SK-N-SH (cell line): Measurements from ENCODE around the gene HIBADH. TPM values are rescaled to one million over a fixed set of nuclear protein-coding genes. Genes with fewer than 3 reads are reported as not detected.

ENCODE experiments used
- CTCF ChIA-PET: fragments of 300-600, 350-600 bp; formaldehyde crosslinking; extraction: SDS; loops from one replicate; lab custom pipeline; 2021; lab: Yijun Ruan, JAX
- POLR2A ChIA-PET: fragments of 350-600 bp; sonication (Branson Sonifier 250); formaldehyde crosslinking; extraction: SDS; loops from one replicate; lab custom pipeline; 2020; ENCODE audit warnings: antibody characterized with exemption, inconsistent platforms; lab: Yijun Ruan, JAX
- DNase-seq: peaks from one replicate; pipeline ENCODE4 v3.0.0; 2012
- H2AFZ ChIP-seq: fragments of 200-600 bp; sonication (generic); 2 replicates; pipeline ENCODE4 v1.8.1; 2016; ENCODE audit warnings: antibody characterized with exemption, mild to moderate bottlenecking, low read depth
- H3F3A ChIP-seq: fragments of 200-600 bp; sonication (generic); replicated peaks from 2 replicates; pipeline ENCODE3; 2016; ENCODE audit warnings: antibody characterized with exemption, mild to moderate bottlenecking; ENCODE audit not compliant: insufficient read depth
- H3K27ac ChIP-seq, 2 experiments: fragments of 200-500 bp in 1 of 2; fragments of 200-600 bp in 1 of 2; sonication (Bioruptor generic) in 1 of 2; sonication (generic), shearing (Covaris generic) in 1 of 2; 2 replicates each; pipeline versions ENCODE4 v1.5.1 to v1.6.1; 2014 to 2016; ENCODE audit warnings: low read depth in 2 of 2, inconsistent platforms in 1 of 2, low read length in 1 of 2, mild to moderate bottlenecking in 1 of 2, mixed read lengths in 1 of 2
- H3K27me3 ChIP-seq: fragments of 200-600 bp; sonication (generic), shearing (Covaris generic); 2 replicates; pipeline ENCODE4 v1.6.1; 2016; ENCODE audit warnings: mixed run types; ENCODE audit not compliant: insufficient read depth
- H3K36me3 ChIP-seq, 2 experiments: fragments of 200-500 bp in 1 of 2; fragments of 200-600 bp in 1 of 2; sonication (Bioruptor generic) in 1 of 2; sonication (generic) in 1 of 2; replicated peaks in 1 of 2; 2 replicates each; pipeline versions ENCODE3 to v1.5.1; 2014 to 2016; ENCODE audit warnings: low read length in 1 of 2, mild to moderate bottlenecking in 1 of 2; ENCODE audit not compliant: insufficient read depth in 2 of 2, control insufficient read depth in 1 of 2
- H3K4me1 ChIP-seq, 2 experiments: fragments of 200-500 bp in 1 of 2; fragments of 200-600 bp in 1 of 2; sonication (Bioruptor generic) in 1 of 2; sonication (generic), shearing (Covaris generic) in 1 of 2; 2 replicates each; pipeline versions ENCODE4 v1.5.1 to v1.6.1; 2014 to 2016; ENCODE audit warnings: low read depth in 1 of 2, low read length in 1 of 2, mixed run types in 1 of 2; ENCODE audit not compliant: insufficient read depth in 2 of 2, control insufficient read depth in 1 of 2
- H3K4me2 ChIP-seq: fragments of 200-600 bp; sonication (generic), shearing (Covaris generic); 2 replicates; pipeline ENCODE4 v1.6.1; 2017; ENCODE audit warnings: mixed run types
- H3K4me3 ChIP-seq, 2 experiments: fragments of 200-500 bp in 1 of 2; fragments of 200-600 bp in 1 of 2; sonication (Bioruptor generic) in 1 of 2; sonication (generic), shearing (Covaris generic) in 1 of 2; 2 replicates each; pipeline versions ENCODE4 v1.5.1 to v1.8.1; 2014 to 2016; ENCODE audit warnings: low read depth in 2 of 2, inconsistent platforms in 1 of 2, low read length in 1 of 2, mild to moderate bottlenecking in 1 of 2, mixed read lengths in 1 of 2, moderate library complexity in 1 of 2
- H3K79me2 ChIP-seq: fragments of 200-600 bp; sonication (generic); 2 replicates; pipeline ENCODE4 v1.8.1; 2017; ENCODE audit warnings: mild to moderate bottlenecking; ENCODE audit not compliant: insufficient read depth
- H3K9ac ChIP-seq: fragments of 200-600 bp; sonication (generic); 2 replicates; pipeline ENCODE4 v1.6.1; 2017; ENCODE audit warnings: mixed run types
- H3K9me2 ChIP-seq: fragments of 200-600 bp; sonication (generic); 2 replicates; pipeline ENCODE4 v1.6.1; 2017; ENCODE audit warnings: mixed run types
- H3K9me3 ChIP-seq: fragments of 200-600 bp; sonication (generic); 2 replicates; pipeline ENCODE4 v1.6.1; 2017; ENCODE audit warnings: mixed run types, mild to moderate bottlenecking, moderate library complexity
- H4K20me1 ChIP-seq: fragments of 200-600 bp; sonication (generic); 2 replicates; pipeline ENCODE4 v1.6.1; 2017; ENCODE audit warnings: mild to moderate bottlenecking, mixed run types; ENCODE audit not compliant: insufficient read depth
- CHD2 ChIP-seq: fragments of 150-350 bp; IDR thresholded peaks from 2 replicates; pipeline ENCODE4 v1.6.1; 2018; ENCODE audit warnings: low read length; ENCODE audit not compliant: partially characterized antibody
- ELF1 ChIP-seq: IDR thresholded peaks from 2 replicates; pipeline ENCODE4 v1.4.0; 2012
- EP300 ChIP-seq, 2 experiments: IDR thresholded peaks; 2 replicates each; pipeline versions ENCODE4 v1.4.0 to v1.6.1; 2012; ENCODE audit warnings: borderline replicate concordance in 1 of 2, low read depth in 1 of 2, low read length in 1 of 2
- FOSL2 ChIP-seq: IDR thresholded peaks from 2 replicates; pipeline ENCODE4 v1.4.0; 2012; ENCODE audit warnings: low read depth, mild to moderate bottlenecking, moderate library complexity, borderline replicate concordance
- GATA2 ChIP-seq: sonication (generic); formaldehyde crosslinking; IDR thresholded peaks from 2 replicates; pipeline ENCODE4 v1.5.0; 2020; ENCODE audit warnings: mild to moderate bottlenecking, missing genetic modification reagents
- MXI1 ChIP-seq: IDR thresholded peaks from 2 replicates; pipeline ENCODE4 v1.6.1; 2012; ENCODE audit warnings: mild to moderate bottlenecking, low read depth, low read length, improper control_type of control experiment
- NRF1 ChIP-seq: IDR thresholded peaks from 2 replicates; pipeline ENCODE4 v1.6.1; 2012; ENCODE audit warnings: low read depth, mild to moderate bottlenecking, low read length
- PBX3 ChIP-seq: IDR thresholded peaks from 2 replicates; pipeline ENCODE4; 2012
- RAD21 ChIP-seq: IDR thresholded peaks from 2 replicates; pipeline ENCODE4 v1.6.1; 2012; ENCODE audit warnings: mild to moderate bottlenecking, low read length
- RCOR1 ChIP-seq: fragments of 150-350 bp; IDR thresholded peaks from 2 replicates; pipeline ENCODE4 v1.6.1; 2017; ENCODE audit warnings: antibody characterized with exemption, low read length
- RFX5 ChIP-seq: IDR thresholded peaks from 2 replicates; pipeline ENCODE4 v1.6.1; 2012; ENCODE audit warnings: mild to moderate bottlenecking, improper control_type of control experiment, low read length
- RXRA ChIP-seq: IDR thresholded peaks from 2 replicates; pipeline ENCODE4 v1.4.0; 2012; ENCODE audit warnings: low read depth, mild to moderate bottlenecking, borderline replicate concordance
- SIN3A ChIP-seq: IDR thresholded peaks from 2 replicates; pipeline ENCODE4 v1.6.1; 2012; ENCODE audit warnings: low read depth, mild to moderate bottlenecking, low read length, moderate library complexity, borderline replicate concordance
- TAF1 ChIP-seq: IDR thresholded peaks from 2 replicates; pipeline ENCODE4 v1.6.1; 2012; ENCODE audit warnings: low read depth, mild to moderate bottlenecking, low read length, moderate library complexity, borderline replicate concordance
- TCF12 ChIP-seq: IDR thresholded peaks from 2 replicates; pipeline ENCODE4 v1.4.0; 2012
- TEAD4 ChIP-seq: IDR thresholded peaks from 2 replicates; pipeline ENCODE4 v1.4.0; 2012; ENCODE audit warnings: mild to moderate bottlenecking, borderline replicate concordance; ENCODE audit not compliant: insufficient read depth
- USF2 ChIP-seq: fragments of 150-350 bp; IDR thresholded peaks from 2 replicates; pipeline ENCODE4 v1.6.1; 2017; ENCODE audit warnings: antibody characterized with exemption, low read length, low read depth, borderline replicate concordance
- YY1 ChIP-seq: IDR thresholded peaks from 2 replicates; pipeline ENCODE4 v1.4.0; 2012; ENCODE audit warnings: low read depth, mild to moderate bottlenecking
- WGBS: methylation state at CpG from one replicate; pipeline ENCODE4 v1.1.6; 2017; ENCODE audit warnings: low lambda C conversion rate; 5-methylcytosine and 5-hydroxymethylcytosine counted together
- polyA plus RNA-seq, 3 experiments: library from polyadenylated mRNA; depleted of rRNA; stranded (reverse); fragments of >200 nt; gene quantifications; 2 replicates each; pipeline ENCODE4 v1.2.3, GENCODE V29; 2012
- TF ChIP-seq, protein P1 (sequence below): IDR thresholded peaks from 2 replicates; pipeline ENCODE4 v1.4.0; 2012; ENCODE audit warnings: low read depth, borderline replicate concordance
- TF ChIP-seq, protein P2 (sequence below): fragments of 150-350 bp; IDR thresholded peaks from 2 replicates; pipeline ENCODE4 v1.6.1; 2016; ENCODE audit warnings: mild to moderate bottlenecking, low read depth, low read length

Gene HIBADH
- polyA plus RNA-seq, 1 of the 3 experiments (the other 2 are of a cell fraction), result 71.8 TPM

DNA sequence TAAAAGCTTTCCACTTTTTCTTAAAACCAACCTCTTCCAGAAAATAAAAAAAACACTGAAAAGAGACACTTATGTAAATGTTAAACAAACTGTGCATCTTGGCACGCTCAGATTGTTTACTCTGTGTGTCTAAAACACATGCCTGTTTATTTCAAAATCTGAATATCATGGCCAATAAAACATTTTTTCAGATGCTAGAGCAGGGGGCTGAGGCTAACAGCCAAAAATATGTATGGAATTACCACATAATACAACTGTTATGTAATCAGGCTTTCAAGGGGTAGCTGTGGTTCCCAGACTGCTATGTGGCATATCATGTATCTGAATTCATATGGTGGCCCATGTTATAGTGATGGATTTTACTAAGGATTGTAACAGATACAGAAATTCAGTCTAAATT lies 130.4 kb downstream of the HIBADH start:
- 82% methylated on average over 1 of the region's 1 CpG for WGBS
- H3K4me3 ChIP-seq, result no peak overlapping the region
- ChIA-PET CTCF (no interaction called here), POLR2A (no interaction called here)
- no peaks in the 10 kb centered on the region for H3K27me3 ChIP-seq
- no peak overlapping the region for H3K27ac ChIP-seq
- peaks cover 0 to 8% of the 10 kb centered on the region in 2 experiments; a peak in 1 of 4 replicates for H3K4me1 ChIP-seq
- H3F3A ChIP-seq, result no peaks in the 10 kb centered on the region
- no peaks in the 10 kb centered on the region for H4K20me1 ChIP-seq
- H2AFZ ChIP-seq, result no peak overlapping the region
- no peak overlapping the region for H3K9ac ChIP-seq
- no peak for DNase-seq
- H3K9me3 ChIP-seq, result no peaks in the 10 kb centered on the region
- no peak for TF ChIP-seq GATA2 (CRISPR knock-in tag)
- no peak for TF ChIP-seq USF2
- no peak for TF ChIP-seq RAD21
- TF ChIP-seq RFX5, result no peak
- TF ChIP-seq FOSL2, result no peak
- no peak for TF ChIP-seq CHD2
- no peak for TF ChIP-seq TCF12
- no peak for TF ChIP-seq MXI1
- no peak for TF ChIP-seq NRF1
- TF ChIP-seq, protein P1, sequence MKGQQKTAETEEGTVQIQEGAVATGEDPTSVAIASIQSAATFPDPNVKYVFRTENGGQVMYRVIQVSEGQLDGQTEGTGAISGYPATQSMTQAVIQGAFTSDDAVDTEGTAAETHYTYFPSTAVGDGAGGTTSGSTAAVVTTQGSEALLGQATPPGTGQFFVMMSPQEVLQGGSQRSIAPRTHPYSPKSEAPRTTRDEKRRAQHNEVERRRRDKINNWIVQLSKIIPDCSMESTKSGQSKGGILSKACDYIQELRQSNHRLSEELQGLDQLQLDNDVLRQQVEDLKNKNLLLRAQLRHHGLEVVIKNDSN, result no peak
- TF ChIP-seq RCOR1, result no peak
- no peak for TF ChIP-seq TAF1
- no peak for TF ChIP-seq EP300 (IDR thresholded peaks at IDR 0.05; ENCODE audit: borderline replicate concordance in 1 of 2, low read depth in 1 of 2, low read length in 1 of 2)
- no peaks in the 10 kb centered on the region; the same call in 1 of the 2 replicates for H3K79me2 ChIP-seq
- no peaks in the 10 kb centered on the region for H3K9me2 ChIP-seq
- H3K36me3 ChIP-seq, result peaks cover 33 to 43% of the 10 kb centered on the region in 2 experiments
- no peak overlapping the region for H3K4me2 ChIP-seq

DNA sequence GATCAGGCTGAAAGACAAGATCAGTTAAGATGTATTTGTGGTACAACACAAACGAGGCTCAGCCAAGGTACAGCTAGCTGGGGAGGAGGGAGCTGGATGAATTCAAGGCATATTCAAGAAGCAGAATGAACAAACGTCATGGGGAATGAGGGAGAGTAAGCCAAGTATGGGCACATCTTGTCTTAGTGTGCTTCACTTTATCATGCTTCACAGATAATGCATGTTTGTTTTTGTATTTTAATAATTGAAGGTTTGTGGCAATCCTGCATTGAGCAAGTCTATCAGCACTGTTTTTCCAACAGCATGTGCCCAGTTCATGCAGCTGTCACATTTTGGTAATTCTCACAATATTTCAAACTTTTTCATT lies 135.4 kb downstream of the HIBADH start:
- no peak for DNase-seq
- no peak overlapping the region for H3K9ac ChIP-seq
- no peak overlapping the region for H3K4me3 ChIP-seq
- no peaks in the 10 kb centered on the region for H4K20me1 ChIP-seq
- TF ChIP-seq PBX3 (no peak), TEAD4 (no peak), USF2 (no peak), TAF1 (no peak), YY1 (no peak), RAD21 (no peak), EP300 (IDR thresholded peaks at IDR 0.05; ENCODE audit: borderline replicate concordance in 1 of 2, low read depth in 1 of 2, low read length in 1 of 2) (no peak), SIN3A (no peak), ELF1 (no peak), RXRA (no peak), FOSL2 (no peak)
- TF ChIP-seq, protein P2, sequence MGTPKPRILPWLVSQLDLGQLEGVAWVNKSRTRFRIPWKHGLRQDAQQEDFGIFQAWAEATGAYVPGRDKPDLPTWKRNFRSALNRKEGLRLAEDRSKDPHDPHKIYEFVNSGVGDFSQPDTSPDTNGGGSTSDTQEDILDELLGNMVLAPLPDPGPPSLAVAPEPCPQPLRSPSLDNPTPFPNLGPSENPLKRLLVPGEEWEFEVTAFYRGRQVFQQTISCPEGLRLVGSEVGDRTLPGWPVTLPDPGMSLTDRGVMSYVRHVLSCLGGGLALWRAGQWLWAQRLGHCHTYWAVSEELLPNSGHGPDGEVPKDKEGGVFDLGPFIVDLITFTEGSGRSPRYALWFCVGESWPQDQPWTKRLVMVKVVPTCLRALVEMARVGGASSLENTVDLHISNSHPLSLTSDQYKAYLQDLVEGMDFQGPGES, result no peak
- TF ChIP-seq, protein P1, result no peak
- peaks cover 39 to 52% of the 10 kb centered on the region in 2 experiments for H3K36me3 ChIP-seq
- no peak overlapping the region for H3K27ac ChIP-seq
- CTCF ChIA-PET, result interaction anchor here (1.1 kb wide), 1 partner anchor 18 kb away, joined by 6 read pairs; no protein-coding TSS in a partner anchor
- no peak overlapping the region for H2AFZ ChIP-seq
- H3K27me3 ChIP-seq, result no peaks in the 10 kb centered on the region
- no peaks in the 10 kb centered on the region for H3K9me3 ChIP-seq
- WGBS, result 81% methylated on average over 2 of the region's 2 CpGs
- peaks cover 0 to 4% of the 10 kb centered on the region in 2 experiments; a peak in 1 of 4 replicates for H3K4me1 ChIP-seq
- POLR2A ChIA-PET, result no interaction called here
- no peaks in the 10 kb centered on the region for H3K9me2 ChIP-seq
- no peaks in the 10 kb centered on the region; the same call in 1 of the 2 replicates for H3K79me2 ChIP-seq
- H3F3A ChIP-seq, result no peaks in the 10 kb centered on the region
- no peak overlapping the region for H3K4me2 ChIP-seq
